ENCODE results near the gene DOCK1.

DNA sequence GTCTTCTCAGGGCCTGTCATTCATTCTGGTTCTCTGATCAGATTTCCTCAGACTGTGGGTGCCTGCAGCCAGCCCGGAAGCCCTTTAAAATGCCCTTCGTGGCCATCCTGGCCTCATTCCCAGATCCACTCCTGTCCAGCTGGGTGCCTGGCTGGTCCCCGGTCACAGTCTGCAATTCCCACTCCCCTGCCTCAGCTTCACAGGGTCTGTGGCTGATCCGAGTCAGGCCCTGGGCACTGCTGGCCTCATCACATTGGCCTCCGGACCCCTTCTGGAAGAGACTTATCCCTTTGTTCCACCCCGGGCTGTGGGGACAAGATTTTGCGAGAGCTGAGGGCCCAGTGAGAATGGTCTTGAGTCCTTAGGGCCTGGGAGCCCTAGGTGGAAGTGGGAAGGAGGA, 12.1 kb downstream of the DOCK1 start:
- no peak for TF ChIP-seq POLR2A (IDR thresholded peaks at IDR 0.05)
- TF ChIP-seq, protein P1, sequence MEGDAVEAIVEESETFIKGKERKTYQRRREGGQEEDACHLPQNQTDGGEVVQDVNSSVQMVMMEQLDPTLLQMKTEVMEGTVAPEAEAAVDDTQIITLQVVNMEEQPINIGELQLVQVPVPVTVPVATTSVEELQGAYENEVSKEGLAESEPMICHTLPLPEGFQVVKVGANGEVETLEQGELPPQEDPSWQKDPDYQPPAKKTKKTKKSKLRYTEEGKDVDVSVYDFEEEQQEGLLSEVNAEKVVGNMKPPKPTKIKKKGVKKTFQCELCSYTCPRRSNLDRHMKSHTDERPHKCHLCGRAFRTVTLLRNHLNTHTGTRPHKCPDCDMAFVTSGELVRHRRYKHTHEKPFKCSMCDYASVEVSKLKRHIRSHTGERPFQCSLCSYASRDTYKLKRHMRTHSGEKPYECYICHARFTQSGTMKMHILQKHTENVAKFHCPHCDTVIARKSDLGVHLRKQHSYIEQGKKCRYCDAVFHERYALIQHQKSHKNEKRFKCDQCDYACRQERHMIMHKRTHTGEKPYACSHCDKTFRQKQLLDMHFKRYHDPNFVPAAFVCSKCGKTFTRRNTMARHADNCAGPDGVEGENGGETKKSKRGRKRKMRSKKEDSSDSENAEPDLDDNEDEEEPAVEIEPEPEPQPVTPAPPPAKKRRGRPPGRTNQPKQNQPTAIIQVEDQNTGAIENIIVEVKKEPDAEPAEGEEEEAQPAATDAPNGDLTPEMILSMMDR (IDR thresholded peaks at IDR 0.05), result no peak
